Activated T-cell treated with anti-CD3 and anti-CD28 coated beads, Interleukin-2, amount 50 U/mL, for 24 hours (primary cell): ENCODE data around the gene MYEOV.

Experiments
- DNase-seq: peaks from one replicate; pipeline ENCODE4 v3.0.0-alpha.2; 2020
- H3K27ac Mint-ChIP-seq: 2 replicates; pipeline ENCODE4 v1.8.0; 2020; ENCODE audit warnings: mild to moderate bottlenecking, mixed read lengths
- H3K27me3 Mint-ChIP-seq: 2 replicates; pipeline ENCODE4 v1.8.0; 2020; ENCODE audit warnings: mixed read lengths
- H3K36me3 Mint-ChIP-seq: 2 replicates; pipeline ENCODE4 v1.8.0; 2020; ENCODE audit warnings: low read depth, mixed read lengths
- H3K4me1 Mint-ChIP-seq: 2 replicates; pipeline ENCODE4 v1.8.0; 2020; ENCODE audit warnings: low read depth, mixed read lengths
- H3K4me3 Mint-ChIP-seq: 2 replicates; pipeline ENCODE4 v1.8.0; 2020; ENCODE audit warnings: mild to moderate bottlenecking, moderate library complexity, mixed read lengths
- H3K9me3 Mint-ChIP-seq: 2 replicates; pipeline ENCODE4 v1.8.0; 2020; ENCODE audit warnings: mixed read lengths

MYEOV gene

GRCh38 chr11:69320756-69321741 is 27.1 kb downstream of the MYEOV start:
- Mint-ChIP-seq H3K4me1 (peaks cover 16% of the 10 kb centered on the region), H3K4me3 (no peak overlapping the region)
- peak; percentile 9 for DNase-seq

GRCh38 chr11:69321877-69322361 is 28.0 kb downstream of the MYEOV start:
- Mint-ChIP-seq H3K27ac (no peak overlapping the region), H3K4me1 (peaks cover 15% of the 10 kb centered on the region)
- peak; percentile 21 for DNase-seq

More at GRCh38 chr11:69320756-69321741, 27.1 kb downstream of the MYEOV start:
- Mint-ChIP-seq H3K27me3 (no peaks in the 10 kb centered on the region), H3K27ac (no peak overlapping the region), H3K36me3 (no peaks in the 10 kb centered on the region), H3K9me3 (no peaks in the 10 kb centered on the region)

GRCh38 chr11:69325446-69325845 is 31.5 kb downstream of the MYEOV start:
- Mint-ChIP-seq H3K27ac (no peak overlapping the region), H3K36me3 (no peaks in the 10 kb centered on the region), H3K4me3 (no peak overlapping the region), H3K4me1 (no peaks in the 10 kb centered on the region), H3K9me3 (no peaks in the 10 kb centered on the region), H3K27me3 (no peaks in the 10 kb centered on the region)
- peak; percentile 11 for DNase-seq

More at GRCh38 chr11:69321877-69322361, 28.0 kb downstream of the MYEOV start:
- H3K4me3 Mint-ChIP-seq: no peak overlapping the region
- H3K9me3 Mint-ChIP-seq: no peaks in the 10 kb centered on the region
- no peaks in the 10 kb centered on the region for H3K36me3 Mint-ChIP-seq
- no peaks in the 10 kb centered on the region for H3K27me3 Mint-ChIP-seq

- H3K9me3 Mint-ChIP-seq: no peaks in the 10 kb centered on the region
- H3K4me3 Mint-ChIP-seq: no peak overlapping the region
- no peak overlapping the region for H3K27ac Mint-ChIP-seq
- no peaks in the 10 kb centered on the region for H3K36me3 Mint-ChIP-seq
- H3K27me3 Mint-ChIP-seq: no peaks in the 10 kb centered on the region
- DNase-seq: no peak
- H3K4me1 Mint-ChIP-seq: no peaks in the 10 kb centered on the region
Measured at GRCh38 chr11:69326622-69327219, 32.8 kb downstream of the MYEOV start.

GRCh38 chr11:69327741-69328191 is 33.8 kb downstream of the MYEOV start:
- no peak overlapping the region for H3K4me3 Mint-ChIP-seq
- H3K9me3 Mint-ChIP-seq: no peaks in the 10 kb centered on the region
- no peak overlapping the region for H3K27ac Mint-ChIP-seq
- H3K4me1 Mint-ChIP-seq: no peaks in the 10 kb centered on the region
- no peaks in the 10 kb centered on the region for H3K36me3 Mint-ChIP-seq
- DNase-seq: peak; percentile 11
- no peaks in the 10 kb centered on the region for H3K27me3 Mint-ChIP-seq

GRCh38 chr11:69328231-69328630 is 34.3 kb downstream of the MYEOV start:
- H3K4me1 Mint-ChIP-seq: no peaks in the 10 kb centered on the region
- no peaks in the 10 kb centered on the region for H3K9me3 Mint-ChIP-seq
- H3K36me3 Mint-ChIP-seq: no peaks in the 10 kb centered on the region
- H3K27me3 Mint-ChIP-seq: no peaks in the 10 kb centered on the region
- peak; percentile 19 for DNase-seq
- H3K4me3 Mint-ChIP-seq: no peak overlapping the region
- no peak overlapping the region for H3K27ac Mint-ChIP-seq

- no peaks in the 10 kb centered on the region for H3K27me3 Mint-ChIP-seq
- H3K27ac Mint-ChIP-seq: no peak overlapping the region
- no peaks in the 10 kb centered on the region for H3K9me3 Mint-ChIP-seq
- no peaks in the 10 kb centered on the region for H3K36me3 Mint-ChIP-seq
- peaks cover 2% of the 10 kb centered on the region for H3K4me1 Mint-ChIP-seq
- no peak for DNase-seq
- no peak overlapping the region for H3K4me3 Mint-ChIP-seq
Measured at GRCh38 chr11:69329581-69329980, 35.6 kb downstream of the MYEOV start.

GRCh38 chr11:69330330-69330729 is 36.4 kb downstream of the MYEOV start:
- DNase-seq: no peak
- no peaks in the 10 kb centered on the region for H3K9me3 Mint-ChIP-seq
- H3K36me3 Mint-ChIP-seq: no peaks in the 10 kb centered on the region
- peaks cover 2% of the 10 kb centered on the region for H3K4me1 Mint-ChIP-seq
- H3K27ac Mint-ChIP-seq: no peak overlapping the region
- H3K4me3 Mint-ChIP-seq: no peak overlapping the region
- no peaks in the 10 kb centered on the region for H3K27me3 Mint-ChIP-seq

GRCh38 chr11:69333149-69333710 is 39.3 kb downstream of the MYEOV start:
- DNase-seq: no peak
- peaks cover 26% of the 10 kb centered on the region for H3K4me1 Mint-ChIP-seq
- H3K9me3 Mint-ChIP-seq: no peaks in the 10 kb centered on the region
- no peaks in the 10 kb centered on the region for H3K27me3 Mint-ChIP-seq
- no peaks in the 10 kb centered on the region for H3K36me3 Mint-ChIP-seq
- H3K4me3 Mint-ChIP-seq: no peak overlapping the region
- H3K27ac Mint-ChIP-seq: no peak overlapping the region

GRCh38 chr11:69333879-69334278 is 39.9 kb downstream of the MYEOV start:
- Mint-ChIP-seq H3K4me1 (peaks cover 31% of the 10 kb centered on the region), H3K36me3 (peaks cover under 1% of the 10 kb centered on the region), H3K4me3 (no peak overlapping the region), H3K9me3 (peaks cover 3% of the 10 kb centered on the region), H3K27ac (no peak overlapping the region), H3K27me3 (no peaks in the 10 kb centered on the region)
- DNase-seq: peak; percentile 17

- no peak overlapping the region for H3K4me3 Mint-ChIP-seq
- H3K36me3 Mint-ChIP-seq: peaks cover 7% of the 10 kb centered on the region
- H3K4me1 Mint-ChIP-seq: peaks cover 44% of the 10 kb centered on the region
- no peak overlapping the region for H3K27ac Mint-ChIP-seq
- DNase-seq: peak; percentile 29
- no peaks in the 10 kb centered on the region for H3K27me3 Mint-ChIP-seq
- peaks cover 16% of the 10 kb centered on the region for H3K9me3 Mint-ChIP-seq
Measured at GRCh38 chr11:69335007-69335780, 41.2 kb downstream of the MYEOV start.

- H3K4me3 Mint-ChIP-seq: no peak overlapping the region
- peak; percentile 28 for DNase-seq
- H3K9me3 Mint-ChIP-seq: peaks cover 19% of the 10 kb centered on the region
- H3K27ac Mint-ChIP-seq: no peak overlapping the region
- H3K36me3 Mint-ChIP-seq: peaks cover 7% of the 10 kb centered on the region
- no peaks in the 10 kb centered on the region for H3K27me3 Mint-ChIP-seq
- peaks cover 47% of the 10 kb centered on the region for H3K4me1 Mint-ChIP-seq
Measured at GRCh38 chr11:69335781-69336405, 41.9 kb downstream of the MYEOV start.

- Mint-ChIP-seq H3K4me1 (peaks cover 47% of the 10 kb centered on the region), H3K4me3 (peak overlapping the region; percentile 28), H3K27me3 (no peaks in the 10 kb centered on the region), H3K9me3 (peaks cover 19% of the 10 kb centered on the region), H3K36me3 (peaks cover 7% of the 10 kb centered on the region), H3K27ac (peak overlapping the region; percentile 80)
- peak; percentile 59 for DNase-seq
Measured at GRCh38 chr11:69337211-69337721, 43.3 kb downstream of the MYEOV start.
